K562 (cell line): Measurements from ENCODE around the gene FOXR1. TPM values are rescaled to one million over a fixed set of nuclear protein-coding genes. Genes with fewer than 3 reads are reported as not detected.

Experiments
- EWSR1 ChIP-seq: fragments of 450-650 bp; IDR thresholded peaks from 2 replicates; pipeline ENCODE4 v1.6.1; 2018; ENCODE audit warnings: borderline replicate concordance, mild to moderate bottlenecking, low read depth, moderate library complexity; ENCODE audit not compliant: partially characterized antibody
- MCM2 ChIP-seq: fragments of 450-650 bp; IDR thresholded peaks from 2 replicates; pipeline ENCODE4 v1.6.1; 2017; ENCODE audit warnings: low read depth, mild to moderate bottlenecking
- RBM17 ChIP-seq: fragments of 200-400 bp; formaldehyde crosslinking; IDR thresholded peaks from 2 replicates; pipeline ENCODE4 v1.6.1; 2017; ENCODE audit warnings: low read depth, mild to moderate bottlenecking, low read length, borderline replicate concordance
- SIX5 ChIP-seq, 2 experiments: IDR thresholded peaks; 2 replicates each; pipeline ENCODE4 v1.6.1; 2011; ENCODE audit warnings: low read length in 2 of 2, borderline replicate concordance in 1 of 2, low read depth in 1 of 2, mild to moderate bottlenecking in 1 of 2, moderate library complexity in 1 of 2; ENCODE audit not compliant: insufficient read depth in 1 of 2
- SLC30A9 ChIP-seq: fragments of 250-450 bp; sonication (Bioruptor Pico); IDR thresholded peaks from 2 replicates; pipeline ENCODE4 v1.8.0; 2022; ENCODE audit warnings: mild to moderate bottlenecking, moderate library complexity
- ZNF445 ChIP-seq: fragments of 250-450 bp; sonication (Bioruptor Pico); IDR thresholded peaks from 2 replicates; pipeline ENCODE4 v1.4.0; 2020; ENCODE audit warnings: low read depth, mild to moderate bottlenecking, moderate library complexity
- polyA plus RNA-seq, 8 experiments: library from polyadenylated mRNA; depleted of rRNA in 4 of 8; stranded (reverse) in 5 of 8; unstranded in 3 of 8; fragments of >200 nt; fragmentation: Nextera tagmentation in 2 of 8; fragmentation: Illumina TruSeq in 1 of 8; extraction: Ambion mirVana in 2 of 8; extraction: Trizol in 1 of 8; gene quantifications; 2 replicates each; pipeline versions ENCODE4 v1.2.1 to v1.2.3, GENCODE V29; 2011 to 2014; ENCODE audit warnings: inconsistent platforms in 1 of 8, missing spikeins in 1 of 8
- total RNA-seq, 7 experiments: library from RNA; depleted of rRNA in 6 of 7; stranded (reverse); fragments of >200 nt in 6 of 7; fragmentation: Illumina TruSeq in 2 of 7; extraction: Trizol in 2 of 7; gene quantifications; 2 replicates each; pipeline versions ENCODE4 v1.2.1 to v1.2.3, GENCODE V29; 2011 to 2021; ENCODE audit warnings: low replicate concordance in 1 of 7
- TF ChIP-seq, protein P1 (sequence below), 2 experiments: fragments of 250-450 bp in 1 of 2; fragments of 450-650 bp in 1 of 2; sonication (Bioruptor Pico) in 1 of 2; IDR thresholded peaks; 2 replicates each; pipeline versions ENCODE4 v1.6.1 to v1.8.0; 2016 to 2021; ENCODE audit warnings: mild to moderate bottlenecking in 2 of 2, moderate library complexity in 2 of 2, missing compliant biosample characterization in 1 of 2, missing genetic modification characterization in 1 of 2
- TF ChIP-seq, protein P2 (sequence below): sonication (generic); formaldehyde crosslinking; IDR thresholded peaks from 2 replicates; pipeline ENCODE4 v1.8.0; 2022; ENCODE audit warnings: missing genetic modification reagents, mild to moderate bottlenecking, moderate library complexity, borderline replicate concordance
- TF ChIP-seq, protein P3 (sequence below): fragments of 150-350 bp; conservative IDR thresholded peaks from 2 replicates; pipeline ENCODE4 v1.6.1; 2014; ENCODE audit warnings: low read length
- TF ChIP-seq, protein P4 (sequence below), 2 experiments: fragments of 450-650 bp; formaldehyde crosslinking in 1 of 2; IDR thresholded peaks; 2 replicates each; pipeline versions ENCODE4 v1.4.0 to v1.6.1; 2014 to 2020; ENCODE audit warnings: mild to moderate bottlenecking in 2 of 2, borderline replicate concordance in 1 of 2, low read depth in 1 of 2
- TF ChIP-seq, protein P5 (sequence below): fragments of 450-650 bp; formaldehyde crosslinking; IDR thresholded peaks from 2 replicates; pipeline ENCODE4 v1.4.0; 2020; ENCODE audit warnings: mild to moderate bottlenecking

FOXR1 gene
- total and polyA plus RNA-seq, 9 of the 15 experiments (the other 6 are each of a cell fraction or from before 2014, with no cell fraction given) = not detected

DNA sequence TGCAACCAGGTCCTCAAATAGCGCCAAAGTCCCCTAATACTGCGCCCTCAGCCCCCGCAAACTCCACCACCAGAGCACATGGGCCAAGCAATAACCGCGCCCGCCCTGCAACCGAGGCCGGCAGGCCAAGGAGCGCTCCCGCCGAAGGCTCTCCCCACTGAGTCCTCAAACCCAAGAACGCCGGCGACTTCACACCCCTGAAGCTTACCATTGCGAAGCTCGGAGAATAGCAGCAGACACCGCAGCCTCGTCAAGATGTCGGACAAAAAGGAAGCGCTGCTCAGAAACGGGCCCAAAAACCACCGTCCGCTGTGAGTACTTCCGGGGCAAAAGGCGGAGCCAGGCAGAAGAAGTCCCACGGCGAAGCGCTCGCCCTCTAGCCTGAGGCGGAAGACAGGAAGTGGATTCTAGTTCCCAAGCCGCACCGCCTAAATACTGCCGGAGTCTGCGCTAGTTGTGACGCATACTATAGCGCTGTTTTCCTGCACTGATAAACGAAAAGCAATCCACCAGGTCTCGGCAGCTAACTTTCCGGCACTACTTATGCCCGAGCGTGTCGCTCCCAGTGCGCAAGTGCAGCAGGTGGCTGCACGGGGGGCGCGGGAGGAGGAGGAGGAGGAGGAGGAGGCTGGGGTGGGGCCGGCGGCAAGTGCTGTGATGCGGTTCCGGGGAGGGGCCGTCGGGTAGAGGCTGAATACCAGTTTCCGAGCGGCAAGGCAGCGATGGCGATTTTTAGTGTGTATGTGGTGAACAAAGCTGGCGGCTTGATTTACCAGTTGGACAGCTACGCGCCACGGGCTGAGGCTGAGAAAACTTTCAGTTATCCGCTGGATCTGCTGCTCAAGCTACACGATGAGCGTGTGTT lies 46.7 kb downstream of the FOXR1 start, which contains the start of the genes RPS25 and TRAPPC4 (continued):
- TF ChIP-seq, protein P1, sequence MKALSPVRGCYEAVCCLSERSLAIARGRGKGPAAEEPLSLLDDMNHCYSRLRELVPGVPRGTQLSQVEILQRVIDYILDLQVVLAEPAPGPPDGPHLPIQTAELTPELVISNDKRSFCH (CRISPR knock-in tag; IDR thresholded peaks at IDR 0.05) = no peak
- TF ChIP-seq, protein P1 (tag; IDR thresholded peaks at IDR 0.05) = peak; percentile 63; the same call in 1 of the 2 replicates
- TF ChIP-seq SIX5 (IDR thresholded peaks at IDR 0.05; ENCODE audit: borderline replicate concordance in 1 of 2, insufficient read depth in 1 of 2, low read depth in 1 of 2, low read length in 2 of 2) = peak; percentile 39 to 54; a peak in 3 of 4 replicates
- no peak for TF ChIP-seq RBM17
- TF ChIP-seq SLC30A9 (CRISPR knock-in tag) = no peak
- no peak for TF ChIP-seq MCM2
- TF ChIP-seq, protein P2, sequence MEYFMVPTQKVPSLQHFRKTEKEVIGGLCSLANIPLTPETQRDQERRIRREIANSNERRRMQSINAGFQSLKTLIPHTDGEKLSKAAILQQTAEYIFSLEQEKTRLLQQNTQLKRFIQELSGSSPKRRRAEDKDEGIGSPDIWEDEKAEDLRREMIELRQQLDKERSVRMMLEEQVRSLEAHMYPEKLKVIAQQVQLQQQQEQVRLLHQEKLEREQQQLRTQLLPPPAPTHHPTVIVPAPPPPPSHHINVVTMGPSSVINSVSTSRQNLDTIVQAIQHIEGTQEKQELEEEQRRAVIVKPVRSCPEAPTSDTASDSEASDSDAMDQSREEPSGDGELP = peak; percentile 88
- TF ChIP-seq, protein P3, sequence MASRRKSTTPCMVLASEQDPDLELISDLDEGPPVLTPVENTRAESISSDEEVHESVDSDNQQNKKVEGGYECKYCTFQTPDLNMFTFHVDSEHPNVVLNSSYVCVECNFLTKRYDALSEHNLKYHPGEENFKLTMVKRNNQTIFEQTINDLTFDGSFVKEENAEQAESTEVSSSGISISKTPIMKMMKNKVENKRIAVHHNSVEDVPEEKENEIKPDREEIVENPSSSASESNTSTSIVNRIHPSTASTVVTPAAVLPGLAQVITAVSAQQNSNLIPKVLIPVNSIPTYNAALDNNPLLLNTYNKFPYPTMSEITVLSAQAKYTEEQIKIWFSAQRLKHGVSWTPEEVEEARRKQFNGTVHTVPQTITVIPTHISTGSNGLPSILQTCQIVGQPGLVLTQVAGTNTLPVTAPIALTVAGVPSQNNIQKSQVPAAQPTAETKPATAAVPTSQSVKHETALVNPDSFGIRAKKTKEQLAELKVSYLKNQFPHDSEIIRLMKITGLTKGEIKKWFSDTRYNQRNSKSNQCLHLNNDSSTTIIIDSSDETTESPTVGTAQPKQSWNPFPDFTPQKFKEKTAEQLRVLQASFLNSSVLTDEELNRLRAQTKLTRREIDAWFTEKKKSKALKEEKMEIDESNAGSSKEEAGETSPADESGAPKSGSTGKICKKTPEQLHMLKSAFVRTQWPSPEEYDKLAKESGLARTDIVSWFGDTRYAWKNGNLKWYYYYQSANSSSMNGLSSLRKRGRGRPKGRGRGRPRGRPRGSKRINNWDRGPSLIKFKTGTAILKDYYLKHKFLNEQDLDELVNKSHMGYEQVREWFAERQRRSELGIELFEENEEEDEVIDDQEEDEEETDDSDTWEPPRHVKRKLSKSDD = no peak
- TF ChIP-seq EWSR1 = no peak
- TF ChIP-seq, protein P4, sequence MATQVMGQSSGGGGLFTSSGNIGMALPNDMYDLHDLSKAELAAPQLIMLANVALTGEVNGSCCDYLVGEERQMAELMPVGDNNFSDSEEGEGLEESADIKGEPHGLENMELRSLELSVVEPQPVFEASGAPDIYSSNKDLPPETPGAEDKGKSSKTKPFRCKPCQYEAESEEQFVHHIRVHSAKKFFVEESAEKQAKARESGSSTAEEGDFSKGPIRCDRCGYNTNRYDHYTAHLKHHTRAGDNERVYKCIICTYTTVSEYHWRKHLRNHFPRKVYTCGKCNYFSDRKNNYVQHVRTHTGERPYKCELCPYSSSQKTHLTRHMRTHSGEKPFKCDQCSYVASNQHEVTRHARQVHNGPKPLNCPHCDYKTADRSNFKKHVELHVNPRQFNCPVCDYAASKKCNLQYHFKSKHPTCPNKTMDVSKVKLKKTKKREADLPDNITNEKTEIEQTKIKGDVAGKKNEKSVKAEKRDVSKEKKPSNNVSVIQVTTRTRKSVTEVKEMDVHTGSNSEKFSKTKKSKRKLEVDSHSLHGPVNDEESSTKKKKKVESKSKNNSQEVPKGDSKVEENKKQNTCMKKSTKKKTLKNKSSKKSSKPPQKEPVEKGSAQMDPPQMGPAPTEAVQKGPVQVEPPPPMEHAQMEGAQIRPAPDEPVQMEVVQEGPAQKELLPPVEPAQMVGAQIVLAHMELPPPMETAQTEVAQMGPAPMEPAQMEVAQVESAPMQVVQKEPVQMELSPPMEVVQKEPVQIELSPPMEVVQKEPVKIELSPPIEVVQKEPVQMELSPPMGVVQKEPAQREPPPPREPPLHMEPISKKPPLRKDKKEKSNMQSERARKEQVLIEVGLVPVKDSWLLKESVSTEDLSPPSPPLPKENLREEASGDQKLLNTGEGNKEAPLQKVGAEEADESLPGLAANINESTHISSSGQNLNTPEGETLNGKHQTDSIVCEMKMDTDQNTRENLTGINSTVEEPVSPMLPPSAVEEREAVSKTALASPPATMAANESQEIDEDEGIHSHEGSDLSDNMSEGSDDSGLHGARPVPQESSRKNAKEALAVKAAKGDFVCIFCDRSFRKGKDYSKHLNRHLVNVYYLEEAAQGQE (IDR thresholded peaks at IDR 0.05; ENCODE audit: borderline replicate concordance) = no peak
- TF ChIP-seq, protein P4 (CRISPR knock-in tag; IDR thresholded peaks at IDR 0.05; ENCODE audit: low read depth) = no peak
- TF ChIP-seq ZNF445 = no peak
- TF ChIP-seq, protein P5, sequence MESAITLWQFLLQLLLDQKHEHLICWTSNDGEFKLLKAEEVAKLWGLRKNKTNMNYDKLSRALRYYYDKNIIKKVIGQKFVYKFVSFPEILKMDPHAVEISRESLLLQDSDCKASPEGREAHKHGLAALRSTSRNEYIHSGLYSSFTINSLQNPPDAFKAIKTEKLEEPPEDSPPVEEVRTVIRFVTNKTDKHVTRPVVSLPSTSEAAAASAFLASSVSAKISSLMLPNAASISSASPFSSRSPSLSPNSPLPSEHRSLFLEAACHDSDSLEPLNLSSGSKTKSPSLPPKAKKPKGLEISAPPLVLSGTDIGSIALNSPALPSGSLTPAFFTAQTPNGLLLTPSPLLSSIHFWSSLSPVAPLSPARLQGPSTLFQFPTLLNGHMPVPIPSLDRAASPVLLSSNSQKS = no peak
